Fibroblast of lung (primary cell): ENCODE results near the gene SEMA4C.

Experiments used
- CTCF ChIP-seq, 2 donors: IDR thresholded peaks in 1 of 2; conservative IDR thresholded peaks in 1 of 2; 1 replicate in 1 of 2; 2 replicates in 1 of 2; pipeline ENCODE4 v1.5.1; 2011 to 2012; ENCODE audit warnings: low read length in 2 of 2, control low read depth in 1 of 2, inconsistent platforms in 1 of 2, low read depth in 1 of 2, mild to moderate bottlenecking in 1 of 2
- EZH2 ChIP-seq: IDR thresholded peaks from 2 replicates; pipeline ENCODE4 v1.5.1; 2012; ENCODE audit warnings: low read length, control low read depth, mild to moderate bottlenecking; ENCODE audit errors: missing control alignments

- TF ChIP-seq CTCF (conservative IDR thresholded peaks at IDR 0.05 in 1 of 2, IDR thresholded peaks at IDR 0.05 in 1 of 2; ENCODE audit: low read depth in 1 of 2, low read length in 2 of 2) (no peak), EZH2 (no peak)
Measured at GRCh38 chr2:96832408-96832753, 37.5 kb downstream of the SEMA4C start.
